ENCODE data around the gene ERAL1.

Gene ERAL1

GRCh38 chr17:28880572-28880945, 25.7 kb downstream of the ERAL1 start:
- no peak for DNase-seq

DNA sequence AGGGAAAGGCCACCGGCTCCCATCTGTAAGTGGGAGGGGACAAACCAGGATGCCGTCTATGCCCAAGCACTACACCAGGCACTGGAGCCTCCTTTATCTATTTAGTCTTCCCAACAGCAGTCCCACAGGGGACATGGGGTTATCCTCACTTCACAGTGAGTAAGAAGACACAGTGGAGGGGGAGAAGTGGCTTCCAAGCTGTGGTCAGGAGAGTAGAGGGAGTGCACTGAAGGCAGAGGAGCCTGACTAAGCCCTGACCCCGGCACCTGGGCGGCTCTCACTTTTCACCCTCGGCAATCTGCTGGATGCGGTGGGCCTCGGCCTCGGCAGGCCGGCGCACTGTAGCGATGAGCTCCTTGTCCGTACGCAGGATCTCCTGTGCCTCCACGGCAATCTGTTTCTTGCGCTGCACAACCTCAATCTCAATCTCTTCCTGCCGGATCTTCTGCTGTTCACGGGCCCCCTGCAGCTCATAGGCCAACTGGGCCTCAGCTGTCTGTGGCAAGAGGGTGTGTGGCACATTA, 26.8 kb downstream of the ERAL1 start:
- DNase-seq = no peak

- DNase-seq = no peak
These were observed 27.5 kb downstream of the ERAL1 start for GRCh38 chr17:28882154-28882895.

GRCh38 chr17:28883967-28884702, 29.3 kb downstream of the ERAL1 start:
- no peak for DNase-seq

DNA sequence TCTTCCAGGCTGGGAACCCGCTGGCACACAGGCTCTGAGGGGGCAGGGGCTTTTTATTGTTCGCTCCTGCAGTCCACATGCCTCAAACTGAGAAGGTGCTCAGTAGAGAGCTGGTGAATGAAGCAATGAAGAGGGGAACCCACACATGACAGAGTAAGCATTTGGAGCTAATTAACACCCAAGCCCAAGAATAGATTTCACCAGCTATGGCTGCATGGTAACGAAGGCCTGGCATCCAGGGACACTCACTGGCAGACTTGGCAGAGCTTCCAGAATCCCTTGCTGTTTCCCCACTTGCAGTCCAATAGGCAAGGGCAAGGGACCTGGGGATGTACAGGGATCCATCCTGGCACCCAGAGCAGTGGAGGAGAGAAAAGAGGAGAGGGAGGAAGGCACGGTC, 30.5 kb downstream of the ERAL1 start:
- DNase-seq = no peak

- DNase-seq = no peak
These were observed 31.1 kb downstream of the ERAL1 start for GRCh38 chr17:28885951-28886350.

DNA sequence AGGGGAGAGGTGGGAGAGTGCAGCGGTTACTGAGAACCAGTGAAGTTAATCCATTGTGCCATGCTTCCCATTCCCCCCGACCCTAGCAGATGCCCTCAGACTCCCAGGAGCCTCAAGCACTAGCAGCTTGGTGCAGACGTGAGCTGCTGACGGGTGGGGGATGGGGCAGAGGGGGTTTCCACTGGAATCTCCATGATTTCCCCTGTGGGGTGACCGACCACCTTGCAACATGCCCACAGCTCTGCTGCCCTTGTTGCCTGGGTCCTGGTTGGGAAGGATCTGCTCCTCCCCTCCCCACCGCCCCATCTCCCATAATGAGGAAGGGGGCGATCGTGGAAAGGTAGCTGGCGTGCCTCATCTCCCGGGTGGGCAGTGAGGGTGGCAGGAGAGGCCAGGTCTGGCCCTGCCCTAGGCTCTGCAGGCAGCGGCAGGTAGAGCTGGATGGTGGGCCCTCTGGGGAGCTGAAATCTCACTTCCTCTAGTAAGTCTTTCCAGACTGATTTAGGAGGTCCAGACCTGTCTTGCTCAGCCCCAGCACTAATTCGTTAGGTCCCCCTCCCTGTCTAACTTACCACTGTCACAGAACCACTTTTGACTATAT, 33.2 kb downstream of the ERAL1 start:
- DNase-seq = no peak

- no peak for DNase-seq
These were observed 34.0 kb downstream of the ERAL1 start for GRCh38 chr17:28888832-28889231.

DNA sequence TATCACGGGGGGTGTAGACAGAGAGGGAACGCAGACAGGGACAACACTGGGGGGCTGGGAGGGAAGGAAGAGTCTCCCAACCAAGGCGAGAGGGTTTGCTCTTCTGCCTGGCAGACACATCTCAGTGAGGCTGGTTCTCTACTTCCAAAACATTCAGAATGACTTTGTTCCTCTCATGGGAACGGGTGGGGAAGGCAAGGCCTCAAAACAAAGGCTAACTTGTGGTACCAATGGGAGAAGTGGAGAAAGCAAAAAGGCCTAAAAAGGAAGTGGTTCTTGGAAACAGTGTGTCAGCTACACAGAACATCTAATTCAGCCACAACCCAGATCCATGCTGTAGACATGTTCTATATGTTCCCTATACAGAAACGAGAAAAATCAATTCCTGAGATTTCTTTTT, 35.2 kb downstream of the ERAL1 start:
- no peak for DNase-seq

DNA sequence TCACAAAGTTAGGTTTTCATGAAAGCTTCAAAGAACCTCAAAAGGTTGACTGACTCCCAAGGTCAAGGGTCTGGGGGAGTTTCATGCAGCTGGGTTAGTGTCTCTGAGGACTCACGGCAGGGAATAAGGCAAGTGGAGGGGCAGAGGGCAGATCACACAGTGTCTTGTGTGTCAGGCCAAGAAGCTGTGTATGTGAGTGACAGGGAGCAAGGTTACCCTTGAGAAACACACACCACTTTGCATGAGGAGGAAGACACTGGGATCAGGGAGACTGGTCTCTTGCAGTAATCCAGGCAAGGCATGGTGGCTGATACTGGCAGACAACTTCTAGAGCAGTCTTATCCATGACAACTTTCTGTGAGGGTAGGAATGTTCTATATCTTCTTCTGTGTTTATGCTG, 36.4 kb downstream of the ERAL1 start:
- no peak for DNase-seq

GRCh38 chr17:28892024-28892423, 37.2 kb downstream of the ERAL1 start:
- DNase-seq = no peak

DNA sequence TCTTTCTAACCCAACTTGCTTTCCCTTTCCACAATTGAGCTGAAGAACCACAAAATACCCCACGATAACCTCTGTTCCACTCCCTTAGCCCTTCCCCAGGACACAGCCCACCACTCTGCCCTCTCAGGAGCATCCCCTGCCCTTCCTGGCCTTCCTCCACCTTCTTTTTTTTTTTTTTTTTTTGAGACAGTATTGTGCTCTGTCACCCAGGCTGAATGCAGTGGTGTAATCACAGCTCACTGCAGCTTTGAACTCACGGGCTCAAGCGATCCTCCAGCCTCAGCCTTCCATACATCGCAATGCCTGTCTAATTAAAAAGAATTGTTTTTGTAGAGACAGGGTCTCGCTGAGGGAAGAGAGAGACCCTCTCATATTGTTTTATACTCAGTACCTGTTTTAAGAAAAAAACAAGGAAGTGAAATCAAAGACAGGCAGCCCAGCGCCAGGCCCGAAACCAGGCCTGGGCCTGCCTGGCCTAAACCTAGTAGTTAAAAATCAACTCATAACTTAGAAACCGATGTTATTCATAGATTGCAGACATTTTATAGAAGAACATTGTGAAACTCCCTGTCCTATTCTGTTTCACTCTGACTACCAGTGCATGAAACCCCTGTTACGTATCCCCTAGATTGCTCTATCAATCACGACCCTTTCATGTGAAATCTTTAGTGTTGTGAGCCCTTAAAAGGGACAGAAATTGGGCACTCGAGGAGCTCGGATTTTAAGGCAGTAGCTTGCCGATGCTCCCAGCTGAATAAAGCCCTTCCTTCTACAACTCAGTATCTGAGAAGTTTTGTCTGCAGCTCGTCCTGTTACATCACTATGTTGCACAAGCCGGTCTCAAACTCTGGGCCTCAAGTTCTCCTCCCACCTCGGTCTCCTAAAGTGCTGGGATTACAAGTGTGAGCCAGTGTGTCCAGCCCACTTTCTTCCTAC, 38.7 kb downstream of the ERAL1 start:
- peak; percentile 57 to 66 for DNase-seq

GRCh38 chr17:28895794-28896447, 41.1 kb downstream of the ERAL1 start:
- no peak for DNase-seq

DNA sequence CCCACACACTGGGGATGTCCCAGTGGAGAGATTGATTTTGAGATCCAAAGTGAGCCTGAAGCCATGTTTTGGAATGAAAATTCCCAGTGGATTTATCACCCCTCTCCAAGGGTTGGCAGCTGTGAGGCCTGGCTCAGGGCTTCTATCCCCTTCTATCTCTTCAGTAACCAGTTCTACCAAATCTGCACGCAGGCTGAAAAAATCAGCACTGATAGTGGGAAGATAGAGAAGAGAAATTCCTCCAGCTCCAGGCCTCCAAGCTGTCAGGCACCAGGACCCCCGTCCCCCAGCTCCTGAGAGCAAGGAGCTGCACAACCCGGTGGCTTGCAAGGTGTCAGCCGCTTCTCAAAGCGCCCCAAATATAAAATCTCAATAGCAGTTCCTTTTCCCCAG, 41.7 kb downstream of the ERAL1 start:
- no peak for DNase-seq

DNA sequence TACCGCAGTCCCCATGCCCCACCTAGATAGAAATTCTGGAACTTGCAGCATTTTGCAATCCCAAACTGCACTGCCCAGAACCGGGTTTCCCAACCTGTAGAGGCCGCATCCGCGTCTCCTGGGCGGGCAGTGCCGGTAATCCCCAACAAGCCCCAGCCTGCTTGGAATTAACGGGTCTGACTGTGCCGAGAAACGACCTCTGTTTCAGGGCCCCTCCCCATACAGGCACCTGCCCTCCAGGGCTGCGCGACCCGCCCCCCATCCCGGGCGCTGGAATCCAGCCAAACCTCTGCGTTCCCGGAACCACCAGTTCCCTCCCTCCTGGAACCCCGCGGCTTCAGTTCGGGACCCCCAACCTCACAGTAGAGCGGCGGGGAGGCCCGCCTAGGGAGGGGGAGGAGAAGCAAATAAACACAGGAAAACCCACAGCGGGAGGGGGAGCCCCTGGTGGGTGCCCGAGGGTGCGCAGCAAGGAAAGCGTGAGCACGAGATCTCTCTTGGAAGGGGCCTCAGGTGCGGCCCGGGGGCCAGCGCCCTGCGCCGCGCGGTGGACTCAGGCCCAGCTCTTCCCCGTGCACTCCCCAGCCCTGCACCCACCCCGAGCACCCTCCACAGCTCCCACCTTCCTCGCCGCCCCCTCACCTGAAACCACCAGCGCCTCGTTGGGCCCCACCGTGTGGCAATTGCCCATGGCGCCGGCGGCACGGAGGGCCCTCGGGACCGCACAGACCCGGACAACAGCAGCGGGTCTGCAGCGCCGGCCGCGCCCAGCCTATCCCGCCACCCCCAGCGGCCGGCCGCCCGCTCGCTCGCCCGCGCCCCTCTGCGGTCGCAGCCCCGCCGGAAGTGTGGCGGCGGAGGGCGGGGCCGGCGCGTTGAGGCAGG, 42.3 kb downstream of the ERAL1 start, which contains the start of gene FLOT2:
TSS of gene FLOT2 (minus strand) at position 850 of the 885 bp plus-strand sequence. CDS start at position 691, 159 bp downstream.
- peak; percentile 78 for DNase-seq

DNA sequence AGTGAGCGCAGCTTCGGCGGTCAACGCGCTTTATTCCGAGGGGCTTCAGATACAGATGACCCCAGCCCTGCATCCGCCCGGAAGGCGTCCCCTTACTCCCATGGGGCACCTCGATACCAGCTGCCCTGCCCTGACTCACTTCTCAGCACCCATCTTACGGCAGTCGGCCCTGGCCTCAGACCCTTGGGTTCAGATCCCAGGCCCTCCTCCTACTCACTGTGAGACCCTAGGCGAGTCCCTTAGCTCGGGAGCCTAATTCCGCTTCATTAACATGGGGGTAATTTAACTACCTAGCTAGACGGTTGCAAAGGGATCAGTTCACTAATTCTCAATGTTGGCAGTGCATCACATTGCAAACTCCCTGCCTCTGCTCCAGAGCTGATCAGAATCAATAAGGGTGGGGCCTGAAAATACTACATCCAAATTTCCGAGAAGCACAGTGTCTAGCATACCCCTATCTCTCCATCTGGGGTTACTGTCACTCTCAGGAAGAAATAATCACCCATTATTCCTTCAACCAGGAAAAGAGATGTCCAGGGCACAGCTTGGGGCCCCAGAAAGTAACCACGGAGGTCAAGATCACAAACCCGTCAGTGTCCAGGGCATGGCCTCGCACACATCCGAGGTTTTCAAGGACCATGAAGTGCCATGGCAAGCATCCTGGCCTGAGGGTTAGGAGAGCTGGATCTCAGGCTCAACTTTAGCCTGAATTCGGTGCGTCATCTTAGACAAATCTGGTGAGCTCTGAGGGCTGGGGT, 43.1 kb downstream of the ERAL1 start:
- no peak for DNase-seq

GRCh38 chr17:28898527-28898955, 43.7 kb downstream of the ERAL1 start:
- DNase-seq = no peak

- no peak for DNase-seq
These were observed 44.5 kb downstream of the ERAL1 start for GRCh38 chr17:28899212-28899815.

- no peak for DNase-seq
These were observed 46.3 kb downstream of the ERAL1 start for GRCh38 chr17:28900986-28901726.

Data from activated T-cell treated with anti-CD3 and anti-CD28 coated beads, Interleukin-2, amount 50 U/mL, for 48 hours (primary cell).